Measurements from ENCODE around the gene FOXR1.

Gene FOXR1

GRCh38 chr11:118971646-118972045, at the start of gene FOXR1:
FOXR1 (plus strand) TSS chr11:118971761; CDS start chr11:118971932, 171 bp downstream.
- in situ Hi-C loops (cut with HindIII; ENCODE audit: low sequenced_read_pairs): no loop called here

GRCh38 chr11:118921929-118922744, 49.4 kb upstream of the FOXR1 start:
- in situ Hi-C loops (cut with HindIII; ENCODE audit: low sequenced_read_pairs): no loop called here

GRCh38 chr11:118922745-118923627, 48.6 kb upstream of the FOXR1 start:
- in situ Hi-C loops (cut with HindIII; ENCODE audit: low sequenced_read_pairs): no loop called here

GRCh38 chr11:118923721-118924587, 47.6 kb upstream of the FOXR1 start:
- in situ Hi-C loops (cut with HindIII; ENCODE audit: low sequenced_read_pairs): no loop called here

- in situ Hi-C loops (cut with HindIII; ENCODE audit: low sequenced_read_pairs): loop anchor here (25.0 kb wide), 1 partner anchor 213 kb away; no protein-coding TSS in a partner anchor
These were observed 46.7 kb upstream of the FOXR1 start for GRCh38 chr11:118924591-118925585.

- in situ Hi-C loops (cut with HindIII; ENCODE audit: low sequenced_read_pairs): loop anchor here (25.0 kb wide), 1 partner anchor 215 kb away; no protein-coding TSS in a partner anchor
These were observed 43.9 kb upstream of the FOXR1 start for GRCh38 chr11:118927554-118928100.

GRCh38 chr11:118928101-118928869, 43.3 kb upstream of the FOXR1 start:
- in situ Hi-C loops (cut with HindIII; ENCODE audit: low sequenced_read_pairs): loop anchor here (25.0 kb wide), 1 partner anchor 216 kb away; no protein-coding TSS in a partner anchor

GRCh38 chr11:118928870-118929500, 42.6 kb upstream of the FOXR1 start:
- in situ Hi-C loops (cut with HindIII; ENCODE audit: low sequenced_read_pairs): loop anchor here (25.0 kb wide), 1 partner anchor 217 kb away; no protein-coding TSS in a partner anchor

- in situ Hi-C loops (cut with HindIII; ENCODE audit: low sequenced_read_pairs): loop anchor here (25.0 kb wide), 1 partner anchor 217 kb away; no protein-coding TSS in a partner anchor
These were observed 42.0 kb upstream of the FOXR1 start for GRCh38 chr11:118929501-118930093.

GRCh38 chr11:118930094-118930712, 41.4 kb upstream of the FOXR1 start:
- in situ Hi-C loops (cut with HindIII; ENCODE audit: low sequenced_read_pairs): loop anchor here (25.0 kb wide), 1 partner anchor 218 kb away; no protein-coding TSS in a partner anchor

- in situ Hi-C loops (cut with HindIII; ENCODE audit: low sequenced_read_pairs): loop anchor here (25.0 kb wide), 1 partner anchor 219 kb away; no protein-coding TSS in a partner anchor
These were observed 40.0 kb upstream of the FOXR1 start for GRCh38 chr11:118931571-118931970.

GRCh38 chr11:118933486-118933885, 38.1 kb upstream of the FOXR1 start:
- in situ Hi-C loops (cut with HindIII; ENCODE audit: low sequenced_read_pairs): loop anchor here (25.0 kb wide), 1 partner anchor 221 kb away; no protein-coding TSS in a partner anchor

- in situ Hi-C loops (cut with HindIII; ENCODE audit: low sequenced_read_pairs): loop anchor here (25.0 kb wide), 1 partner anchor 223 kb away; no protein-coding TSS in a partner anchor
These were observed 36.2 kb upstream of the FOXR1 start for GRCh38 chr11:118935376-118935775.

- in situ Hi-C loops (cut with HindIII; ENCODE audit: low sequenced_read_pairs): loop anchor here (25.0 kb wide), 1 partner anchor 226 kb away; no protein-coding TSS in a partner anchor
These were observed 32.8 kb upstream of the FOXR1 start for GRCh38 chr11:118938491-118939403.

- in situ Hi-C loops (cut with HindIII; ENCODE audit: low sequenced_read_pairs): loop anchor here (25.0 kb wide), 1 partner anchor 227 kb away; no protein-coding TSS in a partner anchor
These were observed 32.1 kb upstream of the FOXR1 start for GRCh38 chr11:118939404-118939915.
